IPS-15b (cell line): ENCODE measurements around the gene ANKRD28.
"Not testable (repeated sequence)": the region's sequence is repeated elsewhere in the genome, so short reads cannot be mapped to it uniquely, and the experiment has no call there.

Source experiments
- H3K27me3 ChIP-seq: one replicate; pipeline ENCODE4 v1.6.1; 2013; ENCODE audit warnings: low read length; ENCODE audit not compliant: control insufficient read depth, insufficient read depth
- H3K36me3 ChIP-seq: one replicate; pipeline ENCODE4 v1.6.1; 2013; ENCODE audit warnings: low read length; ENCODE audit not compliant: control insufficient read depth, insufficient read depth
- H3K4me1 ChIP-seq: one replicate; pipeline ENCODE4 v1.6.1; 2013; ENCODE audit warnings: mild to moderate bottlenecking, low read length; ENCODE audit not compliant: control insufficient read depth, insufficient read depth
- H3K4me3 ChIP-seq: one replicate; pipeline ENCODE4 v1.5.1; 2013; ENCODE audit warnings: low read depth, low read length
- H3K9ac ChIP-seq: one replicate; pipeline ENCODE4 v1.6.1; 2013; ENCODE audit warnings: low read depth, mild to moderate bottlenecking, low read length
- H3K9me3 ChIP-seq: one replicate; pipeline ENCODE4 v1.6.1; 2013; ENCODE audit warnings: mild to moderate bottlenecking, low read length; ENCODE audit not compliant: control insufficient read depth, insufficient read depth

Gene ANKRD28

DNA sequence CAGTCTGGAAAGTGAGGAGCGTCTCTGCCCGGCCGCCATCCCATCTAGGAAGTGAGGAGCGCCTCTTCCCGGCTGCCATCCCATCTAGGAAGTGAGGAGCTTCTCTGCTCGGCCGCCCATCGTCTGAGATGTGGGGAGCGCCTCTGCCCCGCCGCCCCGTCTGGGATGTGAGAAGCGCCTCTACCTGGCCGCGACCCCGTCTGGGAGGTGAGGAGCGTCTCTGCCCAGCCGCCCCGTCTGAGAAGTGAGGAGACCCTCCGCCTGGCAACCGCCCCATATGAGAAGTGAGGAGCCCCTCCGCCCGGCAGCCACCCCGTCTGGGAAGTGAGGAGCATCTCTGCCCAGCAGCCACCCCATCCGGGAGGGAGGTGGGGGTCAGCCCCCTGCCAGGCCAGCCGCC, 55.5 kb downstream of the ANKRD28 start:
- not testable (repeated sequence) for H3K4me3 ChIP-seq, H3K9ac ChIP-seq, H3K4me1 ChIP-seq, H3K27me3 ChIP-seq, H3K36me3 ChIP-seq
- H3K9me3 ChIP-seq, result peaks cover 17% of the 10 kb centered on the region

DNA sequence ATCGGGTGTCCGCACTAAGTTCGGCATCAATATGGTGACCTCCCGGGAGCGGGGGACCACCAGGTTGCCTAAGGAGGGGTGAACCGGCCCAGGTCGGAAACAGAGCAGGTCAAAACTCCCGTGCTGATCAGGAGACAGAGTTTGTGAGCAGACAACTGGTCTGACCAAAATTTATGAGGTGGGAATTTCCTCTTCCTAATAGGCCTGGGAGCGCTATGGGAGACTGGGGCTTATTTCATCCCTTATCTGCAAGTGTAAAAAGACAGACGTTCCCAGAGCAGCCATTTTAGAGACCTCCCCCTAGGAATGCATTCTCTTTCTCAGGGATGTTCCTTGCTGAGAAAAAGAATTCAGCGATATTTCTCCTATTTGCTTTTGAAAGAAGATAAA, 59.2 kb downstream of the ANKRD28 start:
- H3K4me3 ChIP-seq, H3K27me3 ChIP-seq, H3K36me3 ChIP-seq, H3K4me1 ChIP-seq, H3K9ac ChIP-seq: not testable (repeated sequence)
- peaks cover 13% of the 10 kb centered on the region for H3K9me3 ChIP-seq

DNA sequence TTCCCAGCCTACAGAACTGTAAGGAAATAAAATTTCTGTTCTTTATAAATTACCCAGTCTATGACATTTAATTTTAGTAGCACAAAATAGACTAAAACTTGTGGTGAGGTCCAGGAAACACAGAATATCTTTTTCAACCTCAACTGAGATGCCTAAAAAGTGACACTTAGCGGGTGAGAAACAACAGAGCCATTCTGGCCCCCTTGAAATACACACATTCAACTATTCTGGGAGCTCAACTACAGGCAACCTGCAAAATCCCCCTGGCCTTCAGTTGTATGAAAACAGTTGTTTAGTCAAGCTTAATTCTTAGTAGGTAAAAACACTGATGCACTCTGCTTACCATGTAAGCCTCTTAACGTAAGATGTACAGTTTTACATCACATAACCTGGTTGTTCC, 66.8 kb downstream of the ANKRD28 start:
- H3K36me3 ChIP-seq, result no peaks in the 10 kb centered on the region
- no peaks in the 10 kb centered on the region for H3K27me3 ChIP-seq
- H3K4me3 ChIP-seq, result no peak overlapping the region
- H3K9me3 ChIP-seq, result no peaks in the 10 kb centered on the region
- no peaks in the 10 kb centered on the region for H3K4me1 ChIP-seq
- H3K9ac ChIP-seq, result no peak overlapping the region

DNA sequence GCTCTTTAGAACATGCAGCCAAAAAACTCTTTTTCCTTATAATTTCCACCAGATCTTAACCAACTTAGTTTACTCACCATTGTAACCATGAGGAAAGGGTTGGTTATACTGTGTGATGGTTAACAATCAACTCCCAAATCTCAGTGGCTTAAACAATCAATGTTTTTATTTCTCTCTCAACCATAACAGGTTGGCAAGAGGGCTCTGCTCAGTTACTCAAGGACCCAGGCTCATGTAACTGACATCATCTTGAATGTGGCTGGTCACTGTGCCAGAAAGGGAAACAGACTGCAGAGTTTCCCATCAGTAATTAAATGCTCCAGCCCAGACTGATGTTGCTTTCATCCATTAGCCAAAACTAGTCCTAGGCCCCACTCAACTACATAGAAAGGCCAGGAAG, 69.0 kb downstream of the ANKRD28 start:
- no peak overlapping the region for H3K4me3 ChIP-seq
- H3K9ac ChIP-seq, result no peak overlapping the region
- peaks cover 3% of the 10 kb centered on the region for H3K36me3 ChIP-seq
- H3K27me3 ChIP-seq, result no peaks in the 10 kb centered on the region
- no peaks in the 10 kb centered on the region for H3K4me1 ChIP-seq
- no peaks in the 10 kb centered on the region for H3K9me3 ChIP-seq

DNA sequence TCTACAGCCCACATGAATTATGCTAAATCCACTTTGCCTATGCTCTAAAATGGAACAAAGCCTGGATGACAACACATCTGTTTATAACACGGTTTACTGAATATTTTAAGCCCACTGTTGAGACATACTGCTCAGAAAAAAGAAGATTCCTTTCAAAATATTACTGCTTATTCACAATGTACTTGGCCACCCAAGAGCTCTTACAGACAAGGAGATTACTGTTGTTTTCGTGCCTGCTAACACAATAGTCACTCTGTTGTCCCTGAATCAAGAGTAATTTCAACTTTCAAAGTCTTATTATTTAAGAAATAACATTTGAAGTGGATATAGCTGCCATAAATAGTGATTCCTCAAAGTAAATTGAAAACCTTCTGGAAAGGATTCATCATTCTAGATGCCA, 70.9 kb downstream of the ANKRD28 start:
- Histone ChIP-seq H3K4me3 (no peak overlapping the region), H3K9me3 (no peaks in the 10 kb centered on the region), H3K9ac (no peak overlapping the region), H3K4me1 (no peaks in the 10 kb centered on the region), H3K36me3 (peaks cover 3% of the 10 kb centered on the region), H3K27me3 (no peaks in the 10 kb centered on the region)

DNA sequence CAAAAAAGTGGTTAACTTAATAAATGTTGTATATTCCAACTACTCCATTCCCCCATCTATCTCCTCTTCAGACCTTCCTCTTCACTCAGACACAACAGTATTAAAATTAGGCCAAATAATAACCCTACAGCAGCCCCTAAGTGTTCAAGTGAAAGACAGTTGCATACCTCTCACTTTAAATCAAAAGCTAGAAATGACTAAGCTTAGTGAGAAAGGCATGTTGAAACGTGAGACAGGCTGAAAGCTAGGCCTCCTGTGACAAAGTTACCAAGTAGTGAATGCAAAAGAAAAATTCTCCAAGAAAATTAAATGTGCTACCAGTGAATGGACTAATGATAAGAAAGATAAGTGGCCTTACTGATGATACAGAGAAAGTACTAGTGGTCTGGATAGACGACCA, 71.7 kb downstream of the ANKRD28 start:
- Histone ChIP-seq H3K36me3 (peaks cover 3% of the 10 kb centered on the region), H3K4me1 (no peaks in the 10 kb centered on the region), H3K4me3 (no peak overlapping the region), H3K27me3 (no peaks in the 10 kb centered on the region), H3K9ac (no peak overlapping the region), H3K9me3 (no peaks in the 10 kb centered on the region)

DNA sequence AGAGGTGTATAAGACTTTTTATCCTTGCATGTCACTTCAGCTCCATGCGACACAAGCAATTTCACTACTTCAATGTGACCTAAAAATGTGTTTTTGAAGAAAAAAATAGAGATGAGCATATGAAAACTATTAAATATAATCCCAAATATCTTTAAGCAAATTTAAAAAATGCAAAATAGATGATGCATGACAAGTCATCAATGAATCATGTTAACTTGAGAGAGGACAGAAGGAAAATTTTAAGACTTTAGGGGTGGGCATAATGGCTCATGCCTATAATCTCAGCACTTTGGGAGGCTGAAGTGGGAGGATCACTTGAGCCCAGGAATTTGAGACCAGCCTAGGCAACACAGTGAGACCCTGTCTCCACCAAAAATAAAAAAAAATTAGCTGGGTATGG, 73.3 kb downstream of the ANKRD28 start:
- Histone ChIP-seq H3K4me1 (no peaks in the 10 kb centered on the region), H3K4me3 (no peak overlapping the region), H3K27me3 (no peaks in the 10 kb centered on the region), H3K36me3 (peaks cover 3% of the 10 kb centered on the region), H3K9ac (no peak overlapping the region), H3K9me3 (no peaks in the 10 kb centered on the region)

DNA sequence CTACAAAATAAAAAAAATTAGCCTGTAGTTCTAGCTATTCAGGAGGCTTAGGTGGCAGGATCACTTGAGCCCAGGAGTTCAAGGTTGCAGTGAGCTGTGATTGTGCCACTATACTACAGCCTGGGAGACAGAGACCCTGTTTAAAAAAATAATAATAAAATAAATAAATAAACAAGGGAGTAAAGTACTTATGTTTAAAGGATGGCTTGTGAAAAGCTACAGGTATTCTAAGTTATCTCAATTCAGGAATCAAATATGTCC, 74.2 kb downstream of the ANKRD28 start:
- H3K27me3 ChIP-seq, result no peaks in the 10 kb centered on the region
- H3K9ac ChIP-seq, result no peak overlapping the region
- no peaks in the 10 kb centered on the region for H3K9me3 ChIP-seq
- no peak overlapping the region for H3K4me3 ChIP-seq
- H3K36me3 ChIP-seq, result peaks cover 3% of the 10 kb centered on the region
- H3K4me1 ChIP-seq, result no peaks in the 10 kb centered on the region

DNA sequence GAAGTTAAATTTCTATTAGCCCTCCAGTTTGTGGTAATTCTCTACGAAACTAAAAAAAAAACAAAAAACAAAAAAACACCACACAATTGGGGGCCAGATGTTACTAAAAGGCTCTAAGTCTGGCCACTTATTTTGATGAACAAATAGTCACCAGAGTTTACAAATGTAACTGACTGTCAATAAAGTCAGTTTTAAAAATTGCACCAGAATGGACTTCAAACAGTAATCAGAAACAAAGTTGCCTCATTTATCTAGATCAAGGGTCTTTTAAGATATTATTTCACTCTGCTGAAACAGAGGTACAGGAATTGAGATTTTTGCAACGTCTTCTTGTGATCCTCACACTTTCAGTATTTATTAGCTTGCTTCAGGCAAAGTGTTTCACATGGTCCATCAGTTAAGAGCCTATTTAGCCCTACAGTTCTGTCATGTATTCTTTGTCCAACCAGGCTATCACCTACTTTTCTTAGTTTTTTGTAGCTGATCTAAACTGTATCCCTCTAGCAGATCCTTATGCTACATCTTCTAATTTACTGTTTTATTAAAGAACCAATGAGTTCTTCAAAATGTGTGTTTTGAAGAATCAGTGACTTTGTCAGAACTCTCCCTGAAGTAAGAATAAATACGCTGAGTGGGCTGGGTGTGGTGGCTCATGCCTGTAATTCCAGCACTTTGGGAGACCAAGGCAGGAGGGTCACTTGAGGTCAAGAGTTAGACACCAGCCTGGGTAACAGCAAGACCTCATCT, 74.7 kb downstream of the ANKRD28 start:
- H3K36me3 ChIP-seq, result peaks cover 3% of the 10 kb centered on the region
- H3K4me1 ChIP-seq, result no peaks in the 10 kb centered on the region
- no peak overlapping the region for H3K9ac ChIP-seq
- no peak overlapping the region for H3K4me3 ChIP-seq
- no peaks in the 10 kb centered on the region for H3K27me3 ChIP-seq
- no peaks in the 10 kb centered on the region for H3K9me3 ChIP-seq

DNA sequence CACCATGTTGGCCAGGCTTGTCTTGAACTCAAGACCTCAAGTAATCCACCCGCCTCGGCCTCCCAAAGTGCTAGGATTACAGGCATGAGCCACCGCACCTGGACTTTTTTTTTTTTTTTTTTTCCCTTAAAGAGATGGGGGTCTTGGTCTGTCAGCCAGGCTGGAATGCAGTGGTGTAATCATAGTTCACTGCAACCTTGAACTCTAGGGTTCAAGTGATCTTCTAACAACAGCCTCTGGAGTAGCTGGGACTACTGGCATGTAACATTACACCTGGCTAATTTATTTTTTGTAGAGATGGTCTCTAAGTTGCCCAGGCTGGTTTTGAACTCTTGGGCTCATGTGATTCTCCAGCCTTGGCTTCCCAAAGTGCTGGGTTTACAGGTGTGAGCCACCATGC, 81.6 kb downstream of the ANKRD28 start:
- Histone ChIP-seq H3K36me3 (no peaks in the 10 kb centered on the region), H3K4me1 (no peaks in the 10 kb centered on the region), H3K4me3 (no peak overlapping the region), H3K9me3 (no peaks in the 10 kb centered on the region), H3K27me3 (no peaks in the 10 kb centered on the region), H3K9ac (no peak overlapping the region)

DNA sequence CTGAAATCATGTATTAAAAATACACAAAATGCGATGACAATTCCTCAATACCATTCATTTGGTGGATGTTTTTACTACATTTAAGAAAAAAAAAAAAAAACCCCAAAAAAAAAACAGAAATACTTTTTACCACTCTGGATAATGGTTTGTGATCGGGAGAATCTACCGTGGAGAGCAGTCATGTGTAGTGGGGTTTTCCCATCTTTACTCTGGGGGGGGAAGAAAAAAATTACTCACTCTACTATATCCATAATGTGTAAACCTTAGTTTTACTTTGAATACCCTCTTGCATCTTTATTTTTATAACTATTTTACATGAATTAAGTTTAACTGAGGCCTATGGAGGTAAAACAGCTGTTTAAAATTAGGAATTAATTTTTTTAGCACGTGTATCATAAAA, 83.3 kb downstream of the ANKRD28 start:
- H3K4me1 ChIP-seq, result no peaks in the 10 kb centered on the region
- no peak overlapping the region for H3K9ac ChIP-seq
- no peak overlapping the region for H3K4me3 ChIP-seq
- H3K36me3 ChIP-seq, result peaks cover 1% of the 10 kb centered on the region
- no peaks in the 10 kb centered on the region for H3K9me3 ChIP-seq
- no peaks in the 10 kb centered on the region for H3K27me3 ChIP-seq

DNA sequence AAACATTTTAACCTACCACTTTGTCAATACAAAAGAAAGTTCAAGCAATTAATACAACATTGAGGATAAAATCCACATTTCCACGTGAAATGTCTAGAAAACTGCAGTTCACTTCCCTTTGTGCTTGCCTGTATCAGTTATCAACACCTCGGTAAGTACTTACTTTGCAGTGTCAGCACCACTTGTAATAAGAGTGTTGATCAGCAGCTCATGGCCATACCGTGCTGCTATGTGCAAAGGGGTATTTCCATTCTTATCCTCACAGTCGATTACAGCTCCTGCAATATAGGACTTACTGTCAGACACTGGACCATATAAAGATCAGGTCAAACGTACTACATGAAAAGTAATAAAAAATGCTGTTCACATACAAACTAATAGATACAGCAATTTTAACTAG, 84.4 kb downstream of the ANKRD28 start:
- Histone ChIP-seq H3K4me1 (no peaks in the 10 kb centered on the region), H3K4me3 (no peak overlapping the region), H3K9ac (no peak overlapping the region), H3K9me3 (no peaks in the 10 kb centered on the region), H3K27me3 (no peaks in the 10 kb centered on the region), H3K36me3 (peaks cover 9% of the 10 kb centered on the region)

DNA sequence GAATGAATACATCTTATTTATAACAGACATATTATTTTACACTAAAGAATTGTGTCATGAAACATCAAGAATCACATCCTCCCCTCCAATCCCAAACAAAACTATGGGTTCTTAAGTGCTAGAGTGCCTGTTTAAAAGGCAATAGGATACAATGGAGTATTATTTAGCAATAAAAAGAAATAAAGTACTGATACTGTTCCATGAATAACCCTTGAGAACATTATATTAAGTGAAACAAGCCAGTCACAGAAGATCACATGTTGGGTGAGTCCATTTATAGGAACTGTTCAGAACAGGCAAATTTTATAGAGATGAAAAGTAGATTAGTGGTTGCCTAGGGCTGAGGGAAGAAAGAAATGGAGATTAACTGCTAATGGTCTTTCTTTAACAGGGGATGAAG, 86.5 kb downstream of the ANKRD28 start:
- H3K9ac ChIP-seq, result no peak overlapping the region

More for the DNA sequence above, 86.5 kb downstream of the ANKRD28 start:
- Histone ChIP-seq H3K4me3 (no peak overlapping the region), H3K9me3 (no peaks in the 10 kb centered on the region), H3K4me1 (no peaks in the 10 kb centered on the region), H3K27me3 (no peaks in the 10 kb centered on the region), H3K36me3 (peaks cover 14% of the 10 kb centered on the region)
